Mucosa of stomach (tissue), 1 donor: Measurements from ENCODE around the gene FLYWCH2.

Experiments
- H3K27me3 ChIP-seq: one replicate; pipeline ENCODE4 v1.7.0; 2013; ENCODE audit warnings: mild to moderate bottlenecking, low read length; ENCODE audit not compliant: control insufficient read depth, insufficient read depth
- H3K36me3 ChIP-seq: one replicate; pipeline ENCODE4 v1.7.0; 2013; ENCODE audit warnings: low read length; ENCODE audit not compliant: control insufficient read depth, insufficient read depth
- H3K4me1 ChIP-seq: one replicate; pipeline ENCODE4 v1.7.0; 2013; ENCODE audit warnings: mild to moderate bottlenecking, low read length; ENCODE audit not compliant: control insufficient read depth, insufficient read depth
- H3K4me3 ChIP-seq: one replicate; pipeline ENCODE4 v1.7.0; 2013; ENCODE audit warnings: low read length
- H3K9ac ChIP-seq: one replicate; pipeline ENCODE4 v1.7.0; 2013; ENCODE audit warnings: mild to moderate bottlenecking, low read length, moderate library complexity
- H3K9me3 ChIP-seq: one replicate; pipeline ENCODE4 v1.7.0; 2013; ENCODE audit warnings: mild to moderate bottlenecking, low read length, moderate library complexity; ENCODE audit not compliant: control insufficient read depth
- donor health status: Pancreatic carcinoma.

The FLYWCH2 gene

GRCh38 chr16:2946649-2947048 is 63.6 kb downstream of the FLYWCH2 start:
- Histone ChIP-seq H3K9me3 (no peaks in the 10 kb centered on the region), H3K9ac (no peak overlapping the region), H3K4me1 (no peaks in the 10 kb centered on the region), H3K4me3 (no peak overlapping the region), H3K27me3 (no peaks in the 10 kb centered on the region), H3K36me3 (no peaks in the 10 kb centered on the region)
